ENCODE measurements around the gene IL5RA.

Gene IL5RA

DNA sequence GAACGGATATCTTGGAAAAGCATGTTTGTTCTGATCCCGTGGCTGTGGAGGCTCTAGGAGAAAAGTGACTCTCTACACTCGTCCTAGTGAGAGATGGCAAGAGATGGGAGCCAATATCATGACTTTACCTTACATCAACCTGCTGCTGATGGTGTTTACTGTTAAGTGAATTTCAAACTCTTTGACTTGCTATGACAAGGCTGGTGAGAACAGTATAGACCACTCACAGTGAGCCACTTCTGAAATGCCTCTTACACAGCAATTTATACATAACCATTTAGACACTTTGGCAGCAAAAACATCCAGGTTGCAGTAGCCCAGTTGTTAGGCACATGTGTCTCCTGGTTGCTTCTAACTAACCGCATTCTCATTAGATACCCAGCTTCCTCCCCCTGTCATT, 43.3 kb downstream of the IL5RA start:
- no peak for DNase-seq (ENCODE audit: low read depth)
- TF ChIP-seq, protein P1, sequence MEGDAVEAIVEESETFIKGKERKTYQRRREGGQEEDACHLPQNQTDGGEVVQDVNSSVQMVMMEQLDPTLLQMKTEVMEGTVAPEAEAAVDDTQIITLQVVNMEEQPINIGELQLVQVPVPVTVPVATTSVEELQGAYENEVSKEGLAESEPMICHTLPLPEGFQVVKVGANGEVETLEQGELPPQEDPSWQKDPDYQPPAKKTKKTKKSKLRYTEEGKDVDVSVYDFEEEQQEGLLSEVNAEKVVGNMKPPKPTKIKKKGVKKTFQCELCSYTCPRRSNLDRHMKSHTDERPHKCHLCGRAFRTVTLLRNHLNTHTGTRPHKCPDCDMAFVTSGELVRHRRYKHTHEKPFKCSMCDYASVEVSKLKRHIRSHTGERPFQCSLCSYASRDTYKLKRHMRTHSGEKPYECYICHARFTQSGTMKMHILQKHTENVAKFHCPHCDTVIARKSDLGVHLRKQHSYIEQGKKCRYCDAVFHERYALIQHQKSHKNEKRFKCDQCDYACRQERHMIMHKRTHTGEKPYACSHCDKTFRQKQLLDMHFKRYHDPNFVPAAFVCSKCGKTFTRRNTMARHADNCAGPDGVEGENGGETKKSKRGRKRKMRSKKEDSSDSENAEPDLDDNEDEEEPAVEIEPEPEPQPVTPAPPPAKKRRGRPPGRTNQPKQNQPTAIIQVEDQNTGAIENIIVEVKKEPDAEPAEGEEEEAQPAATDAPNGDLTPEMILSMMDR (conservative IDR thresholded peaks at IDR 0.05; ENCODE audit: low read length), result no peak
- H3K4me3 ChIP-seq (ENCODE audit: low read length), result no peak overlapping the region

- no peak for DNase-seq (ENCODE audit: low read depth)
- TF ChIP-seq, protein P1 (conservative IDR thresholded peaks at IDR 0.05; ENCODE audit: low read length), result no peak
- no peak overlapping the region for H3K4me3 ChIP-seq (ENCODE audit: low read length)
These were observed 43.8 kb downstream of the IL5RA start for GRCh38 chr3:3066378-3066777.

- TF ChIP-seq, protein P1 (conservative IDR thresholded peaks at IDR 0.05; ENCODE audit: low read length), result no peak
- no peak overlapping the region for H3K4me3 ChIP-seq (ENCODE audit: low read length)
- DNase-seq (ENCODE audit: low read depth), result no peak
These were observed 44.3 kb downstream of the IL5RA start for GRCh38 chr3:3065876-3066275.

DNA sequence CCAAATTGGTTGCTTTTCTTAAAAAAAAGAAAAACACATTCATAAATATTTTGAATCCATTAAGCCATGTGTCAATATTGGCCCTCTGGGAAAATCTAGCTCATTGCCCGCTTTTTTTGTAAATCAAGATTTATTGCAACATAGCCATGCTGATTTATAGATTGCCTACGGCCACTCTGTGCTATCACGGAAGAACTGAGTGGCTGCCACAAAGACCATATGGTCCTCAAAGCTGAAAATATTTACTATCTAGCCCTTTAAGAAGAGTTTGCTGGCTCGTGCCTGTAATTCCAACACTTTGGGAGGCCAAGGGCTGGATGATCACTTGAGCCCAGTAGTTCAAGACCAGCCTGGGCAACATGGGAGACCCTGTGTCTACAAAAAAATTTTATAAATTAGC, 45.9 kb downstream of the IL5RA start:
- TF ChIP-seq, protein P1 (conservative IDR thresholded peaks at IDR 0.05; ENCODE audit: low read length), result no peak

GRCh38 chr3:3059645-3060044, 50.5 kb downstream of the IL5RA start:
- TF ChIP-seq, protein P1 (conservative IDR thresholded peaks at IDR 0.05; ENCODE audit: low read length), result no peak
- DNase-seq (ENCODE audit: low read depth), result no peak

More for the DNA sequence above, 45.9 kb downstream of the IL5RA start:
- H3K4me3 ChIP-seq (ENCODE audit: low read length), result no peak overlapping the region
- DNase-seq (ENCODE audit: low read depth), result no peak

DNA sequence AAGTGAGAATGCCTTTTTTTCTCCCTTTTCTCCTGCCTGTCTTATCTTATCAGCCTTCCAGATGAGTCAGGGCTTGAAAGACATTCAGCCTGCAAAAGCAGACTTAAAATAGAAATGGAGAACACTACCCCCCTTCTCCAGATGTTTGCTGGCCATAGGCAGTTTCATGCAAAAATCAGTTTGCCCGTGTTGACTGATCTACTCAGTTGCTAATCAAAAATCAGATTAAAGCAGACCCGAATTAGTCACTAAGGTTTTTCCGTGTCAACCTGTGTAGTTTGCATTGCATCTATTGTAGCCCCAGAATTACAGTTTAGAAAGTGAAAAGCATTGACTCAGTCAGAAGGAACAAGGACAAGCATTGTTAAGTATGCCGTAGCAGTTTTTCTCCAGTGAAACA, 56.2 kb downstream of the IL5RA start:
- TF ChIP-seq, protein P1 (conservative IDR thresholded peaks at IDR 0.05; ENCODE audit: low read length), result no peak
- no peak overlapping the region for H3K4me3 ChIP-seq (ENCODE audit: low read length)
- DNase-seq (ENCODE audit: low read depth), result no peak

More at GRCh38 chr3:3059645-3060044, 50.5 kb downstream of the IL5RA start:
- no peak overlapping the region for H3K4me3 ChIP-seq (ENCODE audit: low read length)

DNA sequence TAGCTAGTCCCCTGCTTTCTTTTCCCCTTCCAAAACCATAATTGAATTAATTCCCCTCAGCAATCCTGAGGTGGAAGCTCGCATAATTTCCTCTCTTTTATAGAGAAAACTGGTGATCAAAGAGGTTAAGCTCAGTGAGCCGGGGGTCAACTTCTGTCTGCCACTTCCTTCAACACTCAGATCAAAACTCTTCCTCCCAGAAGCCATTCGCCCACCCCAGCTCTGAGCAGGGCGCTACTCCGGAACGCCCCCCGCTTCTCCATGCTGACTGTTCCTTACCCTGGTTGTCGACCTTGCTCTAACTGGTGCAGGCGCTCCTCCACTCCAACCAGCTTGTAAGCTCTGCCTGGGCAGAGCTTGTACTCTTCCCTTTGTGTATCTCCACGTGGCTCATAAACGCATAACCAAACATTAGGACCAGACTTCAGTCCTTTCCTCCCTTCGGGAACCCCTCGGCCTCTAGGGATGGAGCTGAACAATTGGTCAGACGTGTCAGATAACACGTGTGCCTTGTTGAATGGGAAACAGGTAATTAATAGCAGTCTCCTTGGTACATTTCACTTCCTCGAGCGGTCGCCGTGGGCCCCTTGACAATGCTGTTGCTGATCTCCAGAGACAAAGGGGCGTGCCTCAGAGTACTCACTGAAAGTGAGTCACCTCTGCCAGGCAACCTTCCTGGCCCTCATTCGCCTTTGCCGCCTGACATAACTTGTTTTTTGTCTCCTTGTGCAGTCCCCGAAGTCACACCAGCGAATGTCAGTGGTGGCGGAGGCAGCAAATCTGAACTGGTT, 71.8 kb downstream of the IL5RA start:
- no peak overlapping the region for H3K4me3 ChIP-seq (ENCODE audit: low read length)
- DNase-seq (ENCODE audit: low read depth), result no peak
- TF ChIP-seq, protein P1 (conservative IDR thresholded peaks at IDR 0.05; ENCODE audit: low read length), result no peak

Measured in AG10803 (cell line).